ENCODE measurements around the gene FAM120A. TPM values are rescaled to one million over a fixed set of nuclear protein-coding genes. Genes with fewer than 3 reads are reported as not detected.

Gene FAM120A
- total RNA-seq, 4 donors from 2014 or later: 81.7 to 125 (median 90.1) TPM

- Histone ChIP-seq H3K4me3 (no peak overlapping the region), H3K9me3 (peaks cover 0 to 29% (median 17%) of the 10 kb centered on the region in 4 donors), H3K27me3 (no peaks in the 10 kb centered on the region), H3K27ac (replicated peaks in 1 of 4) (no peak overlapping the region), H3K36me3 (peaks cover 0 to 3% (median 0%) of the 10 kb centered on the region in 4 donors), H3K4me1 (peaks cover 18 to 28% (median 22%) of the 10 kb centered on the region in 4 donors)
- intact Hi-C loops (cut with DNase I): no loop called here
- DNase-seq (ENCODE audit: extremely low spot score): no peak
- no peak for TF ChIP-seq POLR2AphosphoS5 (IDR thresholded peaks at IDR 0.05)
- TF ChIP-seq POLR2A (IDR thresholded peaks at IDR 0.05; ENCODE audit: low read depth): no peak
- TF ChIP-seq, protein P1, sequence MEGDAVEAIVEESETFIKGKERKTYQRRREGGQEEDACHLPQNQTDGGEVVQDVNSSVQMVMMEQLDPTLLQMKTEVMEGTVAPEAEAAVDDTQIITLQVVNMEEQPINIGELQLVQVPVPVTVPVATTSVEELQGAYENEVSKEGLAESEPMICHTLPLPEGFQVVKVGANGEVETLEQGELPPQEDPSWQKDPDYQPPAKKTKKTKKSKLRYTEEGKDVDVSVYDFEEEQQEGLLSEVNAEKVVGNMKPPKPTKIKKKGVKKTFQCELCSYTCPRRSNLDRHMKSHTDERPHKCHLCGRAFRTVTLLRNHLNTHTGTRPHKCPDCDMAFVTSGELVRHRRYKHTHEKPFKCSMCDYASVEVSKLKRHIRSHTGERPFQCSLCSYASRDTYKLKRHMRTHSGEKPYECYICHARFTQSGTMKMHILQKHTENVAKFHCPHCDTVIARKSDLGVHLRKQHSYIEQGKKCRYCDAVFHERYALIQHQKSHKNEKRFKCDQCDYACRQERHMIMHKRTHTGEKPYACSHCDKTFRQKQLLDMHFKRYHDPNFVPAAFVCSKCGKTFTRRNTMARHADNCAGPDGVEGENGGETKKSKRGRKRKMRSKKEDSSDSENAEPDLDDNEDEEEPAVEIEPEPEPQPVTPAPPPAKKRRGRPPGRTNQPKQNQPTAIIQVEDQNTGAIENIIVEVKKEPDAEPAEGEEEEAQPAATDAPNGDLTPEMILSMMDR (IDR thresholded peaks at IDR 0.05): no peak
- no peak for TF ChIP-seq EP300 (IDR thresholded peaks at IDR 0.05)
- 100% methylated on average over 1 of the region's 1 CpG for WGBS
These were observed 158.7 kb downstream of the FAM120A start for GRCh38 chr9:93610206-93610605.

DNA sequence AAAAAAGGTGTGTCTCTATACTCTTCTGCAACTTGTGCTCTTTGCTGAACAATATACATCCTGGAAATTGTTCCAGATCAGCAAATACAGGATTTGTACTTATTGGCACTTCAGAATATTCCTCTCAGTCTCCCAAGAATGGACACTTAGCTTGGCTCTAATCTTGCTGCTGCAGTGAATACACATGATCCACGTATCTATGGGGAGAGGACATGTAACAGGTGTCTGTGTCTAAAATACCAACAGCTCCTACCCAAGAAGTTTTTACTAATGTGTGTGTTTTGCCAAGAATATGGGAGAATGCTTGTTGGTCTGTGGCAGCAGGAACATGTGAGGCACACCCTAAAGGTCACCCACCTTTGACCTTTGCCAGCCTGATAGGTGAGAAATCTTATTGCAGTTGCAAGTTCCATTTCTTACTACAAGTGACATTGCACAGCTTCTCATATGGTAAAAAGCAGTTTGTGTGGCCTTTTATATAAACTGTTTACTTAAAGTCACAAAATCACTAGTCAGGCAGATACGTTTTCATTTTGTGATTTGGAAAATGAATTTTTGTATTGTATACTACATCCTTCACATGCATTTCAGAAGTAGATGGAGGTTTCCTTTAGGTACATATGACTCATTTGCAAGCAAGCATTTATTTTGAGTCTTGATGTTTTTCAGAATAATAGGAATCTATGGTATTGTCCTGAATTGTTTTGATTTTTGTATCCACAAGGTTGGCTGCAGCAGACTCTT lies 160.7 kb downstream of the FAM120A start:
- H3K27ac ChIP-seq (replicated peaks in 1 of 4): no peak overlapping the region
- intact Hi-C loops (cut with DNase I): no loop called here
- H3K9me3 ChIP-seq: peaks cover 0 to 27% (median 17%) of the 10 kb centered on the region in 4 donors

GRCh38 chr9:93612796-93613154 lies 161.3 kb downstream of the FAM120A start:
- Histone ChIP-seq H3K36me3 (peaks cover 0 to 4% (median 0%) of the 10 kb centered on the region in 4 donors), H3K27me3 (no peaks in the 10 kb centered on the region), H3K27ac (replicated peaks in 1 of 4) (no peak overlapping the region), H3K4me1 (peaks cover 29 to 42% (median 35%) of the 10 kb centered on the region in 4 donors), H3K9me3 (peaks cover 0 to 21% (median 16%) of the 10 kb centered on the region in 4 donors), H3K4me3 (no peak overlapping the region)
- intact Hi-C loops (cut with DNase I): no loop called here
- WGBS: 60% methylated on average over 5 of the region's 5 CpGs
- no peak for TF ChIP-seq POLR2A (IDR thresholded peaks at IDR 0.05; ENCODE audit: low read depth)
- no peak for DNase-seq (ENCODE audit: extremely low spot score)

More for the DNA sequence above, 160.7 kb downstream of the FAM120A start:
- DNase-seq (ENCODE audit: extremely low spot score): no peak
- no peak overlapping the region for H3K4me3 ChIP-seq
- peaks cover 27 to 36% (median 29%) of the 10 kb centered on the region in 4 donors for H3K4me1 ChIP-seq
- TF ChIP-seq, protein P1 (IDR thresholded peaks at IDR 0.05): no peak
- no peak for TF ChIP-seq POLR2AphosphoS5 (IDR thresholded peaks at IDR 0.05)
- TF ChIP-seq EP300 (IDR thresholded peaks at IDR 0.05): no peak
- no peak for TF ChIP-seq POLR2A (IDR thresholded peaks at IDR 0.05; ENCODE audit: low read depth)
- no peaks in the 10 kb centered on the region for H3K27me3 ChIP-seq
- 32% methylated on average over 2 of the region's 2 CpGs for WGBS
- H3K36me3 ChIP-seq: peaks cover 0 to 3% (median 0%) of the 10 kb centered on the region in 4 donors

GRCh38 chr9:93613174-93613573 lies 161.7 kb downstream of the FAM120A start:
- Histone ChIP-seq H3K4me1 (peaks cover 29 to 46% (median 39%) of the 10 kb centered on the region in 4 donors), H3K36me3 (peaks cover 0 to 8% (median 0%) of the 10 kb centered on the region in 4 donors), H3K27me3 (no peaks in the 10 kb centered on the region), H3K4me3 (no peak overlapping the region), H3K9me3 (peaks cover 0 to 17% (median 14%) of the 10 kb centered on the region in 4 donors), H3K27ac (replicated peaks in 1 of 4) (no peak overlapping the region)
- DNase-seq (ENCODE audit: extremely low spot score): no peak
- TF ChIP-seq, protein P1 (IDR thresholded peaks at IDR 0.05): no peak
- TF ChIP-seq POLR2AphosphoS5 (IDR thresholded peaks at IDR 0.05): no peak
- no peak for TF ChIP-seq EP300 (IDR thresholded peaks at IDR 0.05)
- no peak for TF ChIP-seq POLR2A (IDR thresholded peaks at IDR 0.05; ENCODE audit: low read depth)
- intact Hi-C loops (cut with DNase I): no loop called here
- 83% methylated on average over 3 of the region's 5 CpGs for WGBS

- WGBS: 50% methylated on average over 2 of the region's 3 CpGs
- peaks cover 0 to 10% (median 0%) of the 10 kb centered on the region in 4 donors for H3K36me3 ChIP-seq
These were observed 162.3 kb downstream of the FAM120A start for GRCh38 chr9:93613791-93614190.

More at GRCh38 chr9:93613791-93614190, 162.3 kb downstream of the FAM120A start:
- Histone ChIP-seq H3K27me3 (no peaks in the 10 kb centered on the region), H3K27ac (replicated peaks in 1 of 4) (no peak overlapping the region), H3K9me3 (peaks cover 0 to 14% (median 12%) of the 10 kb centered on the region in 4 donors), H3K4me1 (peaks cover 29 to 48% (median 40%) of the 10 kb centered on the region in 4 donors), H3K4me3 (no peak overlapping the region)
- intact Hi-C loops (cut with DNase I): no loop called here
- no peak for TF ChIP-seq POLR2A (IDR thresholded peaks at IDR 0.05; ENCODE audit: low read depth)
- TF ChIP-seq EP300 (IDR thresholded peaks at IDR 0.05): no peak
- no peak for TF ChIP-seq POLR2AphosphoS5 (IDR thresholded peaks at IDR 0.05)
- TF ChIP-seq, protein P1 (IDR thresholded peaks at IDR 0.05): no peak
- no peak for DNase-seq (ENCODE audit: extremely low spot score)

Data from esophagus muscularis mucosa (tissue), 4 donors.